ENCODE data around the gene ZNF664.

The ZNF664 gene

DNA sequence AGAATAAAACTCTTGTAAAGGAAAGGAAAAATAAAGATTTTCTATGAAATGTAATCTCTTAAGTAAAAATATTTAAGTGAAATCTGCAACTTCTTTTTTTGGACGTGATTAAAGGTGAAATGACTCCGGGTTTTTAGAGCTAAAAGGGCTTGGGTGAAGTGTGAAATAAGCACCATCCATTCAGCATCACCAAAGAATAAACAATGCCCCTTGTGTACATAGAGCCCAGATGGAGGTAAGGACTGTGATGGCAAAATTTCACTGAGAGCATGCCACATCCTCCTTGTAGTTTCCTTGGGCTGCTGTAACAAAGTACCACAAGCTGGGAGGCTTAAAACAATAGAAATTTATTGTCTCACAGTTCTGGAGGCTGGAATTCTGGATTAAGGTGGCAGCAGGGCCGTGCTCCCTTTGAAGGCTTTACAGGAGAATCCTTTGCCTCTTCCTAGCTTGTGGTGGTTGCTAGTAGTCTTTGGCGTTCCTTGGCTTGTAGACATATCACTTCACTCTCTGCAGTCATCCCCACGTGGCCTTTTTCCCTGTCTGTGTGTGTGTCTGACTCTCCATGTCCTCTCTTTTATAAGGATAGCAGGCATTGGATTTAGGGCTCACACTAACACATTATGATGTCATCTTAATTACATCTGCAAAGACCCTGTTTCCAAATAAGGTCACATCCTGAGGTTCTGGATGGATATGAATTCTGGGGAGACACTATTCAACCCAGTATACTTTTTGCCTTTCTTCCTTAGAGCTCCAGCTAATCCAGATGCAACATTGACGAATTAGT, 24.2 kb downstream of the ZNF664 start:
- no peak overlapping the region for H3K4me3 ChIP-seq (ENCODE audit: low read depth, low read length)
- TF ChIP-seq, protein P1, sequence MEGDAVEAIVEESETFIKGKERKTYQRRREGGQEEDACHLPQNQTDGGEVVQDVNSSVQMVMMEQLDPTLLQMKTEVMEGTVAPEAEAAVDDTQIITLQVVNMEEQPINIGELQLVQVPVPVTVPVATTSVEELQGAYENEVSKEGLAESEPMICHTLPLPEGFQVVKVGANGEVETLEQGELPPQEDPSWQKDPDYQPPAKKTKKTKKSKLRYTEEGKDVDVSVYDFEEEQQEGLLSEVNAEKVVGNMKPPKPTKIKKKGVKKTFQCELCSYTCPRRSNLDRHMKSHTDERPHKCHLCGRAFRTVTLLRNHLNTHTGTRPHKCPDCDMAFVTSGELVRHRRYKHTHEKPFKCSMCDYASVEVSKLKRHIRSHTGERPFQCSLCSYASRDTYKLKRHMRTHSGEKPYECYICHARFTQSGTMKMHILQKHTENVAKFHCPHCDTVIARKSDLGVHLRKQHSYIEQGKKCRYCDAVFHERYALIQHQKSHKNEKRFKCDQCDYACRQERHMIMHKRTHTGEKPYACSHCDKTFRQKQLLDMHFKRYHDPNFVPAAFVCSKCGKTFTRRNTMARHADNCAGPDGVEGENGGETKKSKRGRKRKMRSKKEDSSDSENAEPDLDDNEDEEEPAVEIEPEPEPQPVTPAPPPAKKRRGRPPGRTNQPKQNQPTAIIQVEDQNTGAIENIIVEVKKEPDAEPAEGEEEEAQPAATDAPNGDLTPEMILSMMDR (conservative IDR thresholded peaks at IDR 0.05; ENCODE audit: low read depth, low read length): no peak
- DNase-seq (ENCODE audit: low read depth): no peak

DNA sequence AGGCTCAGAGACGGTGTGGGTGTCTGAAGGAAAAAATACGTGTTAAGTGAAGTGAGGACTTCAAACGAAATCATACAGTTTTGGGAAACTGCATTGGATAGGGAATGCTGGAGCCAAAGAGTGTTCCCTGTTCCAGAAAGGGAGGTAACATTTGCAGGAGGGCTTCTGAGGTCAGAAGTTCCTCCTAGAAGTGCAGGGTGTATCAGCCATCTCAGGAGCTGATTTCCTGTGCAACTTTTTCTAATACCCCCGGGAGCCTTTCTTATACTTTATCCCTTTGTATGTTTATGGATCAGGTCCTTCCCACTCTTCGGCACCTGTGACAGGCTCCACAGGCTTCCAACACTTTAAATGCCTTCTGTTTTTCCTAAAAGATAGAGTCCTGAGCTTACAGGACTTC, 24.9 kb downstream of the ZNF664 start:
- TF ChIP-seq, protein P1 (conservative IDR thresholded peaks at IDR 0.05; ENCODE audit: low read depth, low read length): no peak
- H3K4me3 ChIP-seq (ENCODE audit: low read depth, low read length): no peak overlapping the region
- DNase-seq (ENCODE audit: low read depth): no peak

DNA sequence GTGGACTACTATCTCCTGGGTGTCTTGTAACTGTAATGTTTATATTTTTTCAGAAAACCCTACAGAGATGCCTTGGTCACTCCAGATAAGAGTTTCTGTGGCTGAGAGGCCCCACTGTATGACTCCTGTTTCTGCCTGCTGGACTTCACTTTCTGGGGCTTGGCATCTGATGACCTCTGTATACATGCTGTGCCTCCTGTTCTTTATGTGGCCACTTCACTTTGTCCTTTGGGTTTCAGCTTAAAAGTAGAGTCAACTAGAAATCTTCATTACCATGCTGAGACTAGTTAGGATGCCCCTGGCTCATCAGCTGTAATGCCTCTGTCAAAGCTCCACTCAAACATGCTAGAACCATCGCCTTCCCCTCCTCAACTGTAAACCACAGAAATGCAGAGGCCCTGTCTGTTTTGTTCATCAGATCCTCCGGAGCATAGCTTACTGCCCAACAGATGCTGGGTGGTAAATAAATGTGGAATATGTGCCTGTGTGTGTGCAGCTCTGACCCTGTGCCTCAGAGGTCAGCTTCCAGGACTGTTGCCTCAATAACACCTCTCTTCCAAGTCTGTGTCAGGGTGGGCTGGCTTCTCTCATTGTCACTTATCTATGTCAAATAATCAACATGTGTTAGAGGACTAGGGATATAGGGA, 25.5 kb downstream of the ZNF664 start:
- TF ChIP-seq, protein P1 (conservative IDR thresholded peaks at IDR 0.05; ENCODE audit: low read depth, low read length): no peak
- H3K4me3 ChIP-seq (ENCODE audit: low read depth, low read length): no peak overlapping the region
- peak; percentile 69 for DNase-seq (ENCODE audit: low read depth)

DNA sequence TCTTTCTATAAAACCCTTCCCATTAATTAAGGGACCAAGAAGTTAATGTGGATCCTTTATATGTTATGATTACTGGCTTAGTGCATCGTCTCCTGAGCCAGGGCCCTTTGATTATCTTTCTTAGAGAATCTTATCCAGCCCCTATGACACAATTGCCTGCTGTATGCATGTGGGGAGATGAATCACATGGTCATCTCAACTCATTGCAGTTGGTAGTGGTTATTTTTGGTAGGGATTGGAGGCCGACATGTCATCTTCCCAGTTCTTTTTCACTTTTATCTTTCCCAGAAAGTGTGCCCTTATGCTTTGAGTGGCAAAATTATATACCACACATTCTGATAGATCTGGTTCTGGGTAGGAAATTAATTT, 26.0 kb downstream of the ZNF664 start:
- peak; percentile 49 for DNase-seq (ENCODE audit: low read depth)
- no peak overlapping the region for H3K4me3 ChIP-seq (ENCODE audit: low read depth, low read length)
- TF ChIP-seq, protein P1 (conservative IDR thresholded peaks at IDR 0.05; ENCODE audit: low read depth, low read length): no peak

DNA sequence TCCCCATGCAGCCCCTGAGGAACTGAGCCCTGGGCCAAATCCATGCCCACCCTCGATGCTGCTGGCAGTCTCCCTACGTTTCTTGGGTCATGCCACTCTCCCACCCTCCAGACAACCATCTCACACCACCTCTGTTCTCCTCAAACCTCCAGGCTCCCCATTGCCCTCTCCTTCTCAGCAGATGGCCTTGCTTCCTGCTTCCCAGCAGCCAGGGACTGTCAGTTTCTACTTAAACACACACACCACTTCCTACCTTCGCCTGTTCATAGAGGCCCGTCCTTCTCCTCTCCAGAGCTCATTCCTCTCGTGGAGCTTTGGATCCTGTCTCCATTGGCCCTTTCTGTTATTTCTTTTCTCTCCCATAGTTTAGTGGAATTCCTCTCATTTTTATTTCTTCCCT, 27.1 kb downstream of the ZNF664 start:
- no peak for DNase-seq (ENCODE audit: low read depth)
- TF ChIP-seq, protein P1 (conservative IDR thresholded peaks at IDR 0.05; ENCODE audit: low read depth, low read length): no peak
- no peak overlapping the region for H3K4me3 ChIP-seq (ENCODE audit: low read depth, low read length)

GRCh38 chr12:124001343-124001742, 28.3 kb downstream of the ZNF664 start:
- no peak for DNase-seq (ENCODE audit: low read depth)
- no peak overlapping the region for H3K4me3 ChIP-seq (ENCODE audit: low read depth, low read length)
- TF ChIP-seq, protein P1 (conservative IDR thresholded peaks at IDR 0.05; ENCODE audit: low read depth, low read length): no peak

All from choroid plexus epithelial cell (primary cell).